CD14-positive monocyte (primary cell): ENCODE measurements around the gene NKX1-1. TPM values are rescaled to one million over a fixed set of nuclear protein-coding genes. Genes with fewer than 3 reads are reported as not detected.

Source experiments
- DNase-seq, 3 donors: peaks; one replicate each; pipeline ENCODE4 v3.0.0-alpha.2; 2011 to 2022
- H2AFZ ChIP-seq: 2 replicates; pipeline ENCODE4 v1.6.0; 2012; ENCODE audit warnings: mild to moderate bottlenecking, low read depth, low read length, inconsistent platforms; ENCODE audit not compliant: insufficient read depth, poor library complexity, severe bottlenecking
- H3K27ac ChIP-seq, 2 donors: 1 replicate in 1 of 2; 2 replicates in 1 of 2; pipeline ENCODE4 v1.5.1; 2012 to 2013; ENCODE audit warnings: low read length in 2 of 2, control low read depth in 1 of 2, inconsistent platforms in 1 of 2, low read depth in 1 of 2, mild to moderate bottlenecking in 1 of 2
- H3K27me3 ChIP-seq, 2 donors: one replicate each; pipeline versions ENCODE4 v1.6.0 to v1.6.1; 2011 to 2013; ENCODE audit warnings: low read length in 2 of 2; ENCODE audit not compliant: control insufficient read depth in 2 of 2, insufficient read depth in 2 of 2
- H3K36me3 ChIP-seq, 2 donors: replicated peaks in 1 of 2; 1 replicate in 1 of 2; 2 replicates in 1 of 2; pipeline versions ENCODE4 v1.5.1 to v1.6.1; 2012 to 2013; ENCODE audit warnings: low read length in 2 of 2, control low read depth in 1 of 2, inconsistent platforms in 1 of 2, mild to moderate bottlenecking in 1 of 2; ENCODE audit not compliant: insufficient read depth in 2 of 2, control insufficient read depth in 1 of 2
- H3K4me1 ChIP-seq, 2 donors: 1 replicate in 1 of 2; 2 replicates in 1 of 2; pipeline versions ENCODE4 v1.5.1 to v1.6.1; 2012 to 2013; ENCODE audit warnings: low read length in 2 of 2, control low read depth in 1 of 2, inconsistent platforms in 1 of 2, mild to moderate bottlenecking in 1 of 2, moderate library complexity in 1 of 2; ENCODE audit not compliant: insufficient read depth in 2 of 2, control insufficient read depth in 1 of 2
- H3K4me2 ChIP-seq: replicated peaks from 2 replicates; pipeline ENCODE3; 2012; ENCODE audit warnings: low read length, moderate library complexity, mild to moderate bottlenecking; ENCODE audit not compliant: poor library complexity, severe bottlenecking; ENCODE audit errors: extremely low read depth
- H3K4me3 ChIP-seq, 3 experiments: fragments of 200-600 bp in 1 of 3; sonication (generic) in 1 of 3; replicated peaks in 1 of 3; 1 replicate in 2 of 3; 2 replicates in 1 of 3; pipeline ENCODE4 v1.5.1; 2011 to 2013; ENCODE audit warnings: low read length in 3 of 3, mild to moderate bottlenecking in 3 of 3, control low read depth in 2 of 3, low read depth in 2 of 3, inconsistent platforms in 1 of 3, moderate library complexity in 1 of 3
- H3K79me2 ChIP-seq: 2 replicates; pipeline ENCODE4 v1.6.0; 2012; ENCODE audit warnings: mild to moderate bottlenecking, control low read depth, inconsistent platforms, low read length, moderate library complexity; ENCODE audit not compliant: insufficient read depth
- H3K9ac ChIP-seq: 2 replicates; pipeline ENCODE4 v1.6.0; 2017; ENCODE audit warnings: low read length, mild to moderate bottlenecking; ENCODE audit not compliant: insufficient read depth, poor library complexity, severe bottlenecking
- H3K9me3 ChIP-seq, 2 donors: replicated peaks in 1 of 2; 1 replicate in 1 of 2; 2 replicates in 1 of 2; pipeline versions ENCODE4 v1.5.1 to v1.6.1; 2012 to 2013; ENCODE audit warnings: low read length in 2 of 2, control low read depth in 1 of 2; ENCODE audit not compliant: control insufficient read depth in 1 of 2, insufficient read depth in 1 of 2
- H4K20me1 ChIP-seq: 2 replicates; pipeline ENCODE4 v1.6.0; 2012; ENCODE audit warnings: mild to moderate bottlenecking, low read length, control low read depth, moderate library complexity; ENCODE audit not compliant: insufficient read depth
- H3K27ac Mint-ChIP-seq, 7 donors: one replicate each; pipeline ENCODE4 v1.8.0; 2020; ENCODE audit warnings: mild to moderate bottlenecking in 7 of 7, mixed read lengths in 7 of 7, moderate library complexity in 6 of 7, inconsistent platforms in 2 of 7
- H3K27me3 Mint-ChIP-seq, 3 donors: one replicate each; pipeline ENCODE4 v1.8.0; 2021 to 2022; ENCODE audit warnings: low read depth in 3 of 3, mild to moderate bottlenecking in 3 of 3, mixed read lengths in 3 of 3, moderate library complexity in 3 of 3, inconsistent platforms in 1 of 3
- H3K36me3 Mint-ChIP-seq, 2 donors: one replicate each; pipeline ENCODE4 v1.8.0; 2020; ENCODE audit warnings: mixed read lengths in 2 of 2, inconsistent platforms in 1 of 2, mild to moderate bottlenecking in 1 of 2
- H3K4me1 Mint-ChIP-seq: one replicate; pipeline ENCODE4 v1.8.0; 2020; ENCODE audit warnings: mild to moderate bottlenecking, mixed read lengths
- H3K4me3 Mint-ChIP-seq, 2 donors: one replicate each; pipeline ENCODE4 v1.8.0; 2020; ENCODE audit warnings: mild to moderate bottlenecking in 2 of 2, mixed read lengths in 2 of 2, moderate library complexity in 1 of 2
- H3K9me3 Mint-ChIP-seq, 7 donors: one replicate each; pipeline ENCODE4 v1.8.0; 2020 to 2022; ENCODE audit warnings: mixed read lengths in 7 of 7, mild to moderate bottlenecking in 6 of 7, moderate library complexity in 6 of 7, inconsistent platforms in 2 of 7
- CTCF ChIP-seq: fragments of 200-600 bp; IDR thresholded peaks from one replicate; pipeline ENCODE4 v1.8.0; 2022; ENCODE audit warnings: antibody characterized with exemption, mild to moderate bottlenecking
- WGBS: methylation state at CpG from one replicate; pipeline ENCODE4 v1.1.5; 2013; ENCODE audit warnings: missing lambda C conversion rate; ENCODE audit not compliant: insufficient coverage; 5-methylcytosine and 5-hydroxymethylcytosine counted together
- intact Hi-C, 2 donors: fragments of 100-400 bp; cut with micrococcal nuclease; formaldehyde crosslinking; loops; one replicate each; pipeline versions ENCODE4 v1.15.0 to v1.15.1; 2023
- polyA plus RNA-seq, 3 donors: library from polyadenylated mRNA; depleted of rRNA in 1 of 3; unstranded in 2 of 3; stranded (reverse) in 1 of 3; fragments of 300-500 nt in 2 of 3; fragments of >200 nt in 1 of 3; fragmentation: Illumina TruSeq in 2 of 3; gene quantifications; 1 replicate in 2 of 3; 2 replicates in 1 of 3; pipeline ENCODE4 v1.2.3, GENCODE V29; 2012 to 2021

NKX1-1 gene
- polyA plus RNA-seq, 3 donors, result not detected

- peaks cover 18 to 87% of the 10 kb centered on the region in 2 donors for H3K27me3 ChIP-seq
- WGBS, result 51% methylated on average over 10 of the region's 17 CpGs
- H3K4me3 Mint-ChIP-seq, result peak overlapping the region in 1 of 2 donors; percentile 43
These were observed 5.5 kb upstream of the NKX1-1 start for GRCh38 chr4:1411436-1412375.

More at GRCh38 chr4:1411436-1412375, 5.5 kb upstream of the NKX1-1 start:
- H3K27ac Mint-ChIP-seq, result no peak overlapping the region
- Histone ChIP-seq H3K36me3 (no peaks in the 10 kb centered on the region), H3K27ac (no peak overlapping the region), H3K4me1 (no peaks in the 10 kb centered on the region), H2AFZ (no peak overlapping the region), H3K4me2 (no peak overlapping the region), H3K9ac (no peak overlapping the region), H3K9me3 (peaks cover 6 to 15% of the 10 kb centered on the region in 2 donors), H3K4me3 (no peak overlapping the region), H3K79me2 (no peaks in the 10 kb centered on the region), H4K20me1 (no peaks in the 10 kb centered on the region)
- peaks cover 0 to 35% (median 16%) of the 10 kb centered on the region in 7 donors for H3K9me3 Mint-ChIP-seq
- H3K27me3 Mint-ChIP-seq, result peaks cover 73 to 92% (median 74%) of the 10 kb centered on the region in 3 donors
- no peak for TF ChIP-seq CTCF
- H3K4me1 Mint-ChIP-seq, result no peaks in the 10 kb centered on the region
- peaks cover 0 to 5% of the 10 kb centered on the region in 2 donors for H3K36me3 Mint-ChIP-seq
- intact Hi-C loops, result no loop called here
- DNase-seq, result no peak
